ENCODE data around the gene FEZF1.

DNA sequence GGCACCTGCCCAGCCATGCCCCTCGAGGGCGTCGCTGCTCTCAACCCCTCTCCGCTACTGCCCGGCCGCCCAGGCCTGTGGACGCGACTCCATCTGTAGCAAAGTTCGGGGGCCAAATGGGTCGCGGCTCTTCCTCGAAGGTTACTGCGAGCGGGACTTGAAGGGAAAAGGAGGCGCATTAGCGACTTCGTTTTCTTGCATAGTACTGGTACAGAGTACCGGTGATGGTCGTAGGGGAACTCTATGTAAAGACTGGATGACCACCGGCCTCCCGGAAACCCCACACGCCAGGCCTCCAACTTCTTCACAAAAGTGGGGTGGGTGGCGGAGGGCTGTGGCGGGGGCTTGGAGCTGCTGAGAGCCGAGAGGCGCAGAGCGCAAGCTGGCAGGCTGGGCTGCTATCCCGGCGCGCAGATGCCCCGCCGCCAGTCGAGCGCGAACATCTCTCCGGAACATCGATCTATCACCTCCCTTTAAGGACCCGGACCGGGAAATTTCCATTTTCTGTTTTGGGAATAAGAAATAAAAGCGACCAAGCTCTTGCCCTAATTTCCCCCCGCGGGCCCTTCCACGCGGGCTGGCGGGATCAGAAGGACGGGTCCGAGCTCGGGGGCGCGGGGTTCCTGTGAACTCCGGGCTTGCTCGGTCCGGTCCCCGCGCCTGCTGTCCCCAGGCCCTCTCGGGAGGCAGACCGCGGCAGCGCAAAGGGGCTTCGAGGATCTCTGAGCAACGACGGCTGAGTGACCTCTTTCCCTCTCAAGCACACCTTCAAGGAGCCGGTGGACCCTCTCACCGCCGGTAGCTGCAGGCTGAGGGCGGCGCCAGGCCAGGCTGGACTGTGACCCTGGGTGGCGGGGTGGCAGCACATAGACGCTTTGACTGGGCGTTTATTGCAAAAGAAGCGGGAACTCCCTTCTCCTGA is 12.2 kb upstream of the FEZF1 start:
- TF ChIP-seq, protein P1, sequence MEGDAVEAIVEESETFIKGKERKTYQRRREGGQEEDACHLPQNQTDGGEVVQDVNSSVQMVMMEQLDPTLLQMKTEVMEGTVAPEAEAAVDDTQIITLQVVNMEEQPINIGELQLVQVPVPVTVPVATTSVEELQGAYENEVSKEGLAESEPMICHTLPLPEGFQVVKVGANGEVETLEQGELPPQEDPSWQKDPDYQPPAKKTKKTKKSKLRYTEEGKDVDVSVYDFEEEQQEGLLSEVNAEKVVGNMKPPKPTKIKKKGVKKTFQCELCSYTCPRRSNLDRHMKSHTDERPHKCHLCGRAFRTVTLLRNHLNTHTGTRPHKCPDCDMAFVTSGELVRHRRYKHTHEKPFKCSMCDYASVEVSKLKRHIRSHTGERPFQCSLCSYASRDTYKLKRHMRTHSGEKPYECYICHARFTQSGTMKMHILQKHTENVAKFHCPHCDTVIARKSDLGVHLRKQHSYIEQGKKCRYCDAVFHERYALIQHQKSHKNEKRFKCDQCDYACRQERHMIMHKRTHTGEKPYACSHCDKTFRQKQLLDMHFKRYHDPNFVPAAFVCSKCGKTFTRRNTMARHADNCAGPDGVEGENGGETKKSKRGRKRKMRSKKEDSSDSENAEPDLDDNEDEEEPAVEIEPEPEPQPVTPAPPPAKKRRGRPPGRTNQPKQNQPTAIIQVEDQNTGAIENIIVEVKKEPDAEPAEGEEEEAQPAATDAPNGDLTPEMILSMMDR (IDR thresholded peaks at IDR 0.05; ENCODE audit: low read length): no peak
- no peak for TF ChIP-seq EZH2 (IDR thresholded peaks at IDR 0.05; ENCODE audit: borderline replicate concordance, low read length)

All from OCI-LY1 (cell line).